ENCODE data around the gene ICA1. TPM values are rescaled to one million over a fixed set of nuclear protein-coding genes. Genes with fewer than 3 reads are reported as not detected.

The ICA1 gene
- total RNA-seq, 1 donor = 0.45 TPM

- no peak for TF ChIP-seq CTCF (IDR thresholded peaks at IDR 0.05; ENCODE audit: insufficient read depth, low read length)
- no peak overlapping the region for H3K4me3 ChIP-seq (ENCODE audit: low read depth, low read length)
Observed at GRCh38 chr7:8154272-8154671, 107.7 kb downstream of the ICA1 start.

GRCh38 chr7:8152489-8153192 lies 109.3 kb downstream of the ICA1 start:
- TF ChIP-seq CTCF (IDR thresholded peaks at IDR 0.05; ENCODE audit: insufficient read depth, low read length) = no peak
- no peak for DNase-seq (ENCODE audit: low read depth)
- H3K4me3 ChIP-seq (ENCODE audit: low read depth, low read length) = no peak overlapping the region

More at GRCh38 chr7:8154272-8154671, 107.7 kb downstream of the ICA1 start:
- no peak for DNase-seq (ENCODE audit: low read depth)

GRCh38 chr7:8151161-8151725 lies 110.7 kb downstream of the ICA1 start:
- no peak for DNase-seq (ENCODE audit: low read depth)
- TF ChIP-seq CTCF (IDR thresholded peaks at IDR 0.05; ENCODE audit: insufficient read depth, low read length) = no peak

GRCh38 chr7:8149222-8149621 lies 112.7 kb downstream of the ICA1 start:
- no peak for DNase-seq (ENCODE audit: low read depth)

More at GRCh38 chr7:8151161-8151725, 110.7 kb downstream of the ICA1 start:
- no peak overlapping the region for H3K4me3 ChIP-seq (ENCODE audit: low read depth, low read length)

GRCh38 chr7:8147760-8148463 lies 114.1 kb downstream of the ICA1 start:
- no peak overlapping the region for H3K4me3 ChIP-seq (ENCODE audit: low read depth, low read length)
- DNase-seq (ENCODE audit: low read depth) = no peak
- TF ChIP-seq CTCF (IDR thresholded peaks at IDR 0.05; ENCODE audit: insufficient read depth, low read length) = no peak

More at GRCh38 chr7:8149222-8149621, 112.7 kb downstream of the ICA1 start:
- no peak overlapping the region for H3K4me3 ChIP-seq (ENCODE audit: low read depth, low read length)
- no peak for TF ChIP-seq CTCF (IDR thresholded peaks at IDR 0.05; ENCODE audit: insufficient read depth, low read length)

GRCh38 chr7:8146788-8147413 lies 115.1 kb downstream of the ICA1 start:
- no peak for DNase-seq (ENCODE audit: low read depth)
- H3K4me3 ChIP-seq (ENCODE audit: low read depth, low read length) = no peak overlapping the region
- TF ChIP-seq CTCF (IDR thresholded peaks at IDR 0.05; ENCODE audit: insufficient read depth, low read length) = no peak

Measured in fibroblast of the aortic adventitia (primary cell).